ENCODE results near the gene SP9.
A peak's percentile ranks its signal among the peaks of the same experiment; 100 is the strongest.
"Not testable (repeated sequence)": the region's sequence is repeated elsewhere in the genome, so short reads cannot be mapped to it uniquely, and the experiment has no call there.

Gene SP9

GRCh38 chr2:174344716-174345461 is 10.1 kb downstream of the SP9 start:
- DNase-seq (ENCODE audit: low spot score): peak; percentile 78

- peak; percentile 62 for DNase-seq (ENCODE audit: low spot score)
Measured at GRCh38 chr2:174350018-174350417, 15.3 kb downstream of the SP9 start.

GRCh38 chr2:174350593-174351181 is 15.9 kb downstream of the SP9 start:
- no peak for DNase-seq (ENCODE audit: low spot score)

GRCh38 chr2:174353004-174353403 is 18.2 kb downstream of the SP9 start:
- DNase-seq (ENCODE audit: low spot score): no peak

GRCh38 chr2:174356347-174356746 is 21.6 kb downstream of the SP9 start:
- DNase-seq (ENCODE audit: low spot score): no peak

GRCh38 chr2:174359663-174360062 is 24.9 kb downstream of the SP9 start:
- not testable (repeated sequence) for DNase-seq (ENCODE audit: low spot score)

- DNase-seq (ENCODE audit: low spot score): no peak
Measured at GRCh38 chr2:174362949-174363348, 28.2 kb downstream of the SP9 start.

GRCh38 chr2:174363492-174364225 is 28.9 kb downstream of the SP9 start:
- DNase-seq (ENCODE audit: low spot score): not testable (repeated sequence)

GRCh38 chr2:174364628-174365027 is 29.9 kb downstream of the SP9 start:
- DNase-seq (ENCODE audit: low spot score): no peak

GRCh38 chr2:174365571-174365970 is 30.8 kb downstream of the SP9 start:
- DNase-seq (ENCODE audit: low spot score): no peak

- DNase-seq (ENCODE audit: low spot score): no peak
Measured at GRCh38 chr2:174368691-174369090, 33.9 kb downstream of the SP9 start.

GRCh38 chr2:174376967-174377366 is 42.2 kb downstream of the SP9 start:
- DNase-seq (ENCODE audit: low spot score): no peak

GRCh38 chr2:174383796-174384195 is 49.0 kb downstream of the SP9 start:
- peak; percentile 4 for DNase-seq (ENCODE audit: low spot score)

GRCh38 chr2:174385201-174385600 is 50.4 kb downstream of the SP9 start:
- no peak for DNase-seq (ENCODE audit: low spot score)
